ENCODE results near the gene PLEKHA5.

GRCh38 chr12:19301688-19302087 lies 172.2 kb downstream of the PLEKHA5 start:
- no peak for TF ChIP-seq CTCF (IDR thresholded peaks at IDR 0.05)
- TF ChIP-seq POLR2A (IDR thresholded peaks at IDR 0.05): no peak
- no peak for TF ChIP-seq POLR2AphosphoS5 (IDR thresholded peaks at IDR 0.05)
- TF ChIP-seq EP300 (IDR thresholded peaks at IDR 0.05): no peak

All from sigmoid colon (tissue), 4 donors.